Renal cortical epithelial cell (primary cell): ENCODE results near the gene GAREM2. TPM values are rescaled to one million over a fixed set of nuclear protein-coding genes. Genes with fewer than 3 reads are reported as not detected.
"Not testable (repeated sequence)": the region's sequence is repeated elsewhere in the genome, so short reads cannot be mapped to it uniquely, and the experiment has no call there.

Source experiments
- DNase-seq: peaks from one replicate; pipeline ENCODE4 v3.0.0-alpha.2; 2011; ENCODE audit warnings: low read depth
- total RNA-seq: library from RNA; depleted of rRNA; stranded (reverse); fragments of >200 nt; gene quantifications from 2 replicates; pipeline ENCODE4 v1.2.3, GENCODE V29; 2014

The GAREM2 gene
- 0.69 and 3.0 TPM in 2 replicates for total RNA-seq

GRCh38 chr2:26172871-26173775 lies at the start of gene GAREM2:
Gene GAREM2, plus strand, starts transcription at chr2:26173088. Its CDS starts 133 bp downstream, at chr2:26173221.
- DNase-seq = no peak

- DNase-seq = no peak
These were observed 49.5 kb upstream of the GAREM2 start for GRCh38 chr2:26123426-26123825.

- no peak for DNase-seq
These were observed 46.8 kb upstream of the GAREM2 start for GRCh38 chr2:26126074-26126473.

GRCh38 chr2:26128176-26128575 lies 44.7 kb upstream of the GAREM2 start:
- DNase-seq = no peak

GRCh38 chr2:26130763-26131162 lies 42.1 kb upstream of the GAREM2 start:
- no peak for DNase-seq

GRCh38 chr2:26136451-26136850 lies 36.4 kb upstream of the GAREM2 start:
- no peak for DNase-seq

- DNase-seq = no peak
These were observed 33.4 kb upstream of the GAREM2 start for GRCh38 chr2:26139269-26140183.

GRCh38 chr2:26141145-26141769 lies 31.6 kb upstream of the GAREM2 start:
- no peak for DNase-seq

- DNase-seq = no peak
These were observed 28.9 kb upstream of the GAREM2 start for GRCh38 chr2:26144031-26144430.

GRCh38 chr2:26144953-26145680 lies 27.8 kb upstream of the GAREM2 start:
- peak; percentile 38 for DNase-seq

GRCh38 chr2:26148501-26148900 lies 24.4 kb upstream of the GAREM2 start:
- DNase-seq = no peak

GRCh38 chr2:26150243-26150642 lies 22.6 kb upstream of the GAREM2 start:
- no peak for DNase-seq

- no peak for DNase-seq
These were observed 15.3 kb upstream of the GAREM2 start for GRCh38 chr2:26157580-26157979.

- DNase-seq = no peak
These were observed 11.0 kb upstream of the GAREM2 start for GRCh38 chr2:26161926-26162325.

- no peak for DNase-seq
These were observed 9.9 kb upstream of the GAREM2 start for GRCh38 chr2:26162963-26163362.

- DNase-seq = no peak
These were observed 8.7 kb upstream of the GAREM2 start for GRCh38 chr2:26164231-26164630.

GRCh38 chr2:26164641-26165211 lies 8.2 kb upstream of the GAREM2 start:
- no peak for DNase-seq

GRCh38 chr2:26165403-26165802 lies 7.5 kb upstream of the GAREM2 start:
- DNase-seq = no peak

GRCh38 chr2:26166541-26166940 lies 6.3 kb upstream of the GAREM2 start:
- not testable (repeated sequence) for DNase-seq

GRCh38 chr2:26168785-26169184 lies 4.1 kb upstream of the GAREM2 start:
- no peak for DNase-seq

- DNase-seq = no peak
These were observed 3.7 kb upstream of the GAREM2 start for GRCh38 chr2:26169226-26169625.
